GM23248 (cell line): ENCODE results near the gene TRIM37. TPM values are rescaled to one million over a fixed set of nuclear protein-coding genes. Genes with fewer than 3 reads are reported as not detected.

Source experiments
- DNase-seq: peaks from one replicate; pipeline ENCODE4 v3.0.0-alpha.2; 2015
- H2AFZ ChIP-seq: fragments of 200-600 bp; sonication (generic); 2 replicates; pipeline ENCODE4 v1.6.1; 2016; ENCODE audit warnings: antibody characterized with exemption
- H3F3A ChIP-seq: fragments of 200-600 bp; sonication (generic); 2 replicates; pipeline ENCODE4 v1.6.1; 2016; ENCODE audit warnings: mild to moderate bottlenecking, antibody characterized with exemption, mixed run types; ENCODE audit not compliant: insufficient read depth
- H3K27ac ChIP-seq: fragments of 200-600 bp; sonication (generic); 2 replicates; pipeline ENCODE4 v1.5.1; 2016; ENCODE audit warnings: mild to moderate bottlenecking
- H3K27me3 ChIP-seq: fragments of 200-600 bp; sonication (generic); replicated peaks from 2 replicates; pipeline ENCODE4 v1.6.1; 2016; ENCODE audit warnings: mild to moderate bottlenecking; ENCODE audit not compliant: insufficient read depth
- H3K36me3 ChIP-seq: fragments of 200-600 bp; sonication (generic); 2 replicates; pipeline ENCODE4 v1.6.1; 2016; ENCODE audit warnings: low read depth, mild to moderate bottlenecking
- H3K4me1 ChIP-seq: fragments of 200-600 bp; sonication (generic); 2 replicates; pipeline ENCODE4 v1.6.1; 2016; ENCODE audit warnings: mild to moderate bottlenecking; ENCODE audit not compliant: insufficient read depth
- H3K4me2 ChIP-seq: fragments of 200-600 bp; sonication (generic); one replicate; pipeline ENCODE4 v1.6.1; 2016; ENCODE audit warnings: mild to moderate bottlenecking; ENCODE audit not compliant: unreplicated experiment
- H3K4me3 ChIP-seq: fragments of 200-600 bp; sonication (generic); 2 replicates; pipeline ENCODE4 v1.5.1; 2016; ENCODE audit warnings: mild to moderate bottlenecking
- H3K79me2 ChIP-seq: fragments of 200-600 bp; sonication (generic); 2 replicates; pipeline ENCODE4 v1.6.1; 2016; ENCODE audit warnings: mild to moderate bottlenecking; ENCODE audit not compliant: insufficient read depth
- H3K9ac ChIP-seq: fragments of 200-600 bp; sonication (generic); 2 replicates; pipeline ENCODE4 v1.6.1; 2016; ENCODE audit warnings: mild to moderate bottlenecking
- H3K9me2 ChIP-seq: fragments of 200-600 bp; sonication (generic); 2 replicates; pipeline ENCODE4 v1.6.1; 2016; ENCODE audit warnings: mixed run types, mild to moderate bottlenecking, moderate library complexity; ENCODE audit not compliant: insufficient read depth
- H3K9me3 ChIP-seq: fragments of 200-600 bp; sonication (generic); one replicate; pipeline ENCODE4 v1.6.1; 2017; ENCODE audit warnings: low read depth
- H4K20me1 ChIP-seq: fragments of 200-600 bp; sonication (generic); 2 replicates; pipeline ENCODE4 v1.6.0; 2016; ENCODE audit not compliant: insufficient read depth
- EZH2 ChIP-seq: fragments of 200-600 bp; sonication (generic); IDR thresholded peaks from 2 replicates; pipeline ENCODE4 v1.6.1; 2018; ENCODE audit warnings: antibody characterized with exemption, mild to moderate bottlenecking; ENCODE audit not compliant: insufficient read depth, poor library complexity, severe bottlenecking
- EZH2phosphoT487 ChIP-seq: fragments of 200-600 bp; sonication (generic); IDR thresholded peaks from 2 replicates; pipeline ENCODE4 v1.6.1; 2018; ENCODE audit warnings: antibody characterized with exemption, moderate library complexity, mild to moderate bottlenecking, low read depth; ENCODE audit not compliant: insufficient read depth
- WGBS, 2 experiments: methylation state at CpG; one replicate each; pipeline ENCODE4 v1.1.6; 2015 to 2017; ENCODE audit warnings: low lambda C conversion rate in 2 of 2, low coverage in 1 of 2; ENCODE audit errors: missing lambda C conversion rate in 2 of 2; 5-methylcytosine and 5-hydroxymethylcytosine counted together
- in situ Hi-C: fragments of 300-500 bp; cut with MboI; formaldehyde crosslinking; loops from 2 replicates; pipeline ENCODE4 v1.15.0; 2020
- microRNA counts: library from miRNA; unstranded; fragments of <30 nt; microRNA quantifications from one replicate; lab custom pipeline; 2016
- microRNA-seq: library from miRNA; unstranded; fragments of <30 nt; microRNA quantifications from one replicate; pipeline ENCODE4, GENCODE V29; 2016; ENCODE audit warnings: borderline number of aligned reads
- polyA plus RNA-seq: library from polyadenylated mRNA; unstranded; fragments of >200 nt; fragmentation: Nextera tagmentation; extraction: Ambion mirVana; gene quantifications from 2 replicates; pipeline ENCODE4 v1.2.1, GENCODE V29; 2016
- small RNA-seq: library from RNA; depleted of rRNA; stranded (forward); fragments of <200 nt; gene quantifications from one replicate; pipeline ENCODE3, GENCODE V24; 2014; ENCODE audit warnings: low read depth, low replicate concordance
- total RNA-seq: library from RNA; depleted of rRNA; stranded (reverse); fragments of >200 nt; shearing (Covaris generic); gene quantifications from 2 replicates; pipeline ENCODE4 v1.2.3, GENCODE V29; 2014; rRNA removed

The TRIM37 gene
- total and polyA plus RNA-seq, 2 experiments from 2014 or later: 17.1 to 23.7 TPM

DNA sequence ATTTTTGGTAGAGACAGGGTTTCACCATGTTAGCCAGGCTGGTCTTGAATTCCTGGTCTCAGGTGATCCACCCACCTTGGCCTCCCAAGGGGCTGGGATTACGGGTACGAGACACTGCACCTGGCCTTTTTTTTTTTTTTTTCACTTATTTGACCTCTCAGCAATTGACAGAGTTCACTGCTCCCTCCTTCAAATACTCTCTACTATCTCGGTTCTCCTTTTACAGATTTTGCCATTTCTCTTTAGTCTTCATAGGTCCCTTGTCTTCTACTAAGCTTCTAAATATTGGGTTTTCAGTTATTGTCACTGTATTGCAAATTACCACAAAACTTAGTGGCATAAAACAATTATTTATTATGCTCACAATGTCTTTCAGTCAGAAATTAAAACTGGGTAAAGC lies 159.3 kb downstream of the TRIM37 start:
- no peaks in the 10 kb centered on the region for H3K9me3 ChIP-seq
- no peaks in the 10 kb centered on the region for H3K36me3 ChIP-seq
- no peaks in the 10 kb centered on the region for H4K20me1 ChIP-seq
- 39 to 50% methylated on average over 2 to 3 of the region's 3 CpGs for WGBS, 2 experiments
- H2AFZ ChIP-seq: no peak overlapping the region
- no peak for DNase-seq
- H3K4me2 ChIP-seq: no peak overlapping the region
- no peaks in the 10 kb centered on the region for H3K9me2 ChIP-seq
- H3F3A ChIP-seq: no peaks in the 10 kb centered on the region
- H3K9ac ChIP-seq: no peak overlapping the region
- no peak overlapping the region for H3K4me3 ChIP-seq
- no peak overlapping the region for H3K27ac ChIP-seq
- TF ChIP-seq EZH2 (no peak), EZH2phosphoT487 (no peak)
- H3K4me1 ChIP-seq: no peaks in the 10 kb centered on the region
- H3K27me3 ChIP-seq: no peaks in the 10 kb centered on the region
- H3K79me2 ChIP-seq: no peaks in the 10 kb centered on the region
- in situ Hi-C loops: no loop called here

DNA sequence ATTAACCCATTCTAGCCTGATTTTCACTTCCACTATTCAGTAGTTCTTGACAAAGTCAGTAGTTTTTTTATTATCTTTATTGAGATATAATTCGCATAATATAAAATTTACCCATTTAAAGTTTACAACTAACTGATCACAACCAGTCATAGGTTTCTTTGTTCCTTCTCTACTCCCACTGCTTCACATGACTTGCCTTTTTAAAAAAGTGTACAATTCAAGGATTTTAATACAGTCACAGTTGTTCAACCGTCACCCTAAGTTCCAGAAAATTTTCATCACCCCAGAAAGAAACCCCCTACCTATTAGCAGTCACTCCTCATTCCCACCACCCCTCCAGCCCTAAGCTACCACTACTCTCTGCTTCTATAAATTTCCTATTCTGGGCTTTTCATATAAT lies 162.5 kb downstream of the TRIM37 start:
- TF ChIP-seq EZH2: no peak
- TF ChIP-seq EZH2phosphoT487: no peak

DNA sequence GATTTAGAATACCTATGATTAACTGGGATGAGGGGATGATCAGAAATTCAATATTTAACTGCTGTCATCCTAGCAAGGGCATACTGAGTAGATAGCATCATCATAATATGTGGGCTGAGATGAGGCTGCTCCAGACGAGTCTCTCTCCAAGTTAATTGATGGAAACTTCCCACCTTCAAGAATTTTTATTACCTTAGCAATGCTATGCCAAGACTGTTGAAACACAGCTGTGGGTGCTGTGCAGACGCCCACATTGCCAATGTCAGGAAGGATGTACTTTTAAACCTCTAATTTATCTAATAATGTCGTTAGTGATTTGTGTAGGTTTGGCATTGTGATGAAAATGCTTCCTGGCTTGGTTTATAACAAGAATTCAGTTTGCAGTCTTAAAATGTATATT lies 170.4 kb downstream of the TRIM37 start:
- Histone ChIP-seq H3K4me3 (no peak overlapping the region), H3K9me3 (no peaks in the 10 kb centered on the region), H3K27me3 (0 out of 2 replicates have a peak, but pooled peaks cover 4% of the 10 kb centered on the region), H4K20me1 (no peaks in the 10 kb centered on the region), H3K79me2 (no peaks in the 10 kb centered on the region), H3F3A (no peaks in the 10 kb centered on the region), H3K9me2 (no peaks in the 10 kb centered on the region), H3K9ac (no peak overlapping the region), H3K36me3 (no peaks in the 10 kb centered on the region), H3K4me2 (no peak overlapping the region), H3K27ac (no peak overlapping the region), H3K4me1 (no peaks in the 10 kb centered on the region), H2AFZ (no peak overlapping the region)
- in situ Hi-C loops: no loop called here
- TF ChIP-seq EZH2phosphoT487: no peak
- no peak for TF ChIP-seq EZH2
- whole genome bisulfite sequencing, 2 experiments: 24 to 36% methylated on average over 3 of the region's 3 CpGs
- no peak for DNase-seq

More for the DNA sequence above, 162.5 kb downstream of the TRIM37 start:
- Histone ChIP-seq H3K4me3 (no peak overlapping the region), H3K27me3 (0 out of 2 replicates have a peak, but pooled peaks cover 4% of the 10 kb centered on the region), H4K20me1 (no peaks in the 10 kb centered on the region), H3F3A (no peaks in the 10 kb centered on the region), H3K9me2 (no peaks in the 10 kb centered on the region), H3K9me3 (no peaks in the 10 kb centered on the region), H3K4me1 (no peaks in the 10 kb centered on the region), H3K36me3 (no peaks in the 10 kb centered on the region), H3K79me2 (no peaks in the 10 kb centered on the region), H3K27ac (no peak overlapping the region), H3K4me2 (no peak overlapping the region), H3K9ac (no peak overlapping the region), H2AFZ (no peak overlapping the region)
- in situ Hi-C loops: no loop called here
- DNase-seq: no peak
- WGBS, 2 experiments: 67 to 74% methylated on average over 2 of the region's 2 CpGs

DNA sequence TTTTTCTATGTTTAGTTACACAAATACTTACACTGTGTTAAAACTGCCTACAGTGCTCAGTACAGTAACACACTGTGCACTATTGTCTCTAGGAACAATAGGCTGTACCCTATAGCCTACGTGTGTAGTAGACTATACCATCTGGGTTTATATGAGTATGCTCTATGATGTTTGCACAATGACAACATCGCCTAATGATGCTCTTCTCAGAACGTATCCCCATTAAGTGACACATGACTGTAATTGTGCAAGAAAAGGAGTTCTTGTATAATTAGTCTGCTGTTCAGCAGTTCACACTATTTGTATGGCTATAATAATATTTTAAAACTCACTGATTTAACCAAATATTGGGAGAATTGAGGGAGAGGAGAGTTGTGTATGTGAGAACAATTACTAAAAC lies 173.7 kb downstream of the TRIM37 start:
- no peaks in the 10 kb centered on the region for H3F3A ChIP-seq
- no peak overlapping the region for H3K27ac ChIP-seq
- no peak overlapping the region for H3K9ac ChIP-seq
- H3K4me3 ChIP-seq: no peak overlapping the region
- no peaks in the 10 kb centered on the region for H3K4me1 ChIP-seq
- no peaks in the 10 kb centered on the region for H3K36me3 ChIP-seq
- TF ChIP-seq EZH2 (no peak), EZH2phosphoT487 (no peak)
- no peaks in the 10 kb centered on the region for H3K79me2 ChIP-seq
- H4K20me1 ChIP-seq: no peaks in the 10 kb centered on the region
- H3K4me2 ChIP-seq: no peak overlapping the region
- no peak overlapping the region for H2AFZ ChIP-seq
- H3K27me3 ChIP-seq: no peaks in the 10 kb centered on the region
- in situ Hi-C loops: no loop called here
- H3K9me3 ChIP-seq: no peaks in the 10 kb centered on the region
- DNase-seq: no peak
- 48% methylated on average over 3 of the region's 3 CpGs for WGBS, 2 experiments
- no peaks in the 10 kb centered on the region for H3K9me2 ChIP-seq

MicroRNA genes within 50 kb of the gene (microRNA counts, 767-probe panel; counts per million panel counts)
- microRNA hsa-miR-301a-3p (lab: Ali Mortazavi, UCI) (447 counts per million, percentile 86 among the panel's probes with 10 or more counts), microRNA hsa-miR-454-3p (lab: Ali Mortazavi, UCI) (447 counts per million, percentile 86 among the panel's probes with 10 or more counts)

Small RNA genes within 50 kb of the gene (microRNA-seq; reads per million reads assigned to microRNA genes)
- gene MIR301A (28.1 reads per million, percentile 33 among the genes with 10 or more reads in this experiment), gene MIR454 (326 reads per million, percentile 64 among the genes with 10 or more reads in this experiment)

Small RNA genes within 50 kb of the gene (small RNA-seq; reads per million reads assigned to genes)
- gene MIR301A (2.8 reads per million, percentile 71 among the genes with 10 or more reads in this experiment), gene MIR454 (0.87 reads per million, percentile 35 among the genes with 10 or more reads in this experiment), gene RN7SL716P (not detected), gene RNU2-58P (0.62 reads per million, percentile 11 among the genes with 10 or more reads in this experiment)

Other genes starting within 250 kb of the TRIM37 start
- gene SKA2, start 48.3 kb upstream of the TRIM37 start, total RNA-seq: 24.8 and 44.4 TPM in 2 replicates
- gene SKA2, start 48.3 kb upstream of the TRIM37 start, polyA plus RNA-seq: 39.3 and 39.9 TPM in 2 replicates
- 5.9 and 6.4 TPM in 2 replicates for gene PRR11, start 48.9 kb upstream of the TRIM37 start, total RNA-seq
- gene PRR11, start 48.9 kb upstream of the TRIM37 start, polyA plus RNA-seq: 15.0 and 15.4 TPM in 2 replicates
- gene SMG8, start 103.2 kb upstream of the TRIM37 start, total RNA-seq: 19.7 and 21.1 TPM in 2 replicates
- gene SMG8, start 103.2 kb upstream of the TRIM37 start, polyA plus RNA-seq: 14.6 and 14.7 TPM in 2 replicates
- 2.3 and 3.7 TPM in 2 replicates for gene GDPD1, start 113.6 kb upstream of the TRIM37 start, total RNA-seq
- 0.40 and 0.86 TPM in 2 replicates for gene GDPD1, start 113.6 kb upstream of the TRIM37 start, polyA plus RNA-seq
- 5.8 and 6.6 TPM in 2 replicates for gene YPEL2, start 224.8 kb upstream of the TRIM37 start, total RNA-seq
- 9.0 and 9.6 TPM in 2 replicates for gene YPEL2, start 224.8 kb upstream of the TRIM37 start, polyA plus RNA-seq